NCI-H128 (cell line): Measurements from ENCODE around the gene HERC5.
"Not testable (repeated sequence)": the region's sequence is repeated elsewhere in the genome, so short reads cannot be mapped to it uniquely, and the experiment has no call there.

Source experiments
- DNase-seq: peaks from one replicate; lab custom pipeline; 2025; ENCODE audit not compliant: unreplicated experiment; lab: John Stamatoyannopoulos, UW

HERC5 gene

DNA sequence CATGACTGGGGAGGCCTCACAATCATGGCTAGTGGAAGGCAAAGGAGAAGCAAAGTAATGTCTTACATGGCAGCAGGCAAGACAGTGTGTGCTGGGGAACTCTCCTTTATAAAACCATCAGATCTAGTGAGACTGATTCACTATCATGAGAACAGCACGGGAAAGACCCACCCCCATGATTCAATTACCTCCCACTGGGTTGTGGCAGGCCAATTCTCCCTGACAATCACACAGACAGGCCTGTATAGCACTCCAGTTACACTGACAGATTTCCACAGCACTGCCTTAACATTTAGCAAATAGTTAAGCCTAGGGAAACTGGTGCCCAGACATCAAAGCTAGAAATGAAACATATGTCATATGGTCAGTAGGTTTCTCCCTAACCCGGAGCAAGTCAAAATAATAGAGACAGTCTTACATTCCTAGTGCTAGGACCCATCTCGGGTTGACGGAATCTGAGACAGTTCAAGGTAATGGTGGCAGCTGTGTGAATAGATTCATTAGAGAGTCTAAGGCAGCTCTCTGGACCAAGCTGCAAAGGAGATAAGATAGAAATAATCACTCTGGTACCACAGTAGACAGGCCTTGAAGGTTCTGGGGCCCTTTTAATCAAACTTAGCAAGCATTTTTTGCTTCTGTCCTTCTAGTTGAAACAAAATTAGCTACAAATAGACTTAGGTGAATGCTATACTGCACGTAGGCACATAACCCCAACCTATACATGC, 9.4 kb upstream of the HERC5 start:
- DNase-seq: no peak

- DNase-seq: not testable (repeated sequence)
Observed at GRCh38 chr4:88448211-88448765, 8.6 kb upstream of the HERC5 start.

DNA sequence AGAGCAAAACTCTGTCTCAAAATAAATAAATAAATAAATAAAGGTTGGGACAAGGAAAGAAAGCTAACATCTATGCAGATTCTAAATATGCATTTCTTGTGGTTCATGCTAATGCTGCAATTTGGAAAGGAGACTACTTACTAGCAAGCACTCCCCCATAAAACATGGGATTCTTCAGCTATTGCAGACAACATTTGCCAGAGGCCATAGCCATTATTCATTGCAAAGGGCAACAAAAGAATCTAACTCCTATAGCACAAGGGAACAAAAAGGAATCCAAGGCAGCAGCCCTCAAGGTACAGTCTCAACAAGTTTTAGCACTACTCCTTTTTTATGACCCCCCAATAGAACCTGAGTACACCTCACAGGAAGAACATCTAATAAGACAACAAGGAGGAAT, 8.0 kb upstream of the HERC5 start:
- no peak for DNase-seq

GRCh38 chr4:88449290-88449689, 7.6 kb upstream of the HERC5 start:
- DNase-seq: no peak

- DNase-seq: no peak
Observed at GRCh38 chr4:88451205-88451604, 5.7 kb upstream of the HERC5 start.

- DNase-seq: no peak
Observed at GRCh38 chr4:88452912-88453311, 4.0 kb upstream of the HERC5 start.

- DNase-seq: no peak
Observed at GRCh38 chr4:88457307-88458103, 586 bp downstream of the HERC5 start.

DNA sequence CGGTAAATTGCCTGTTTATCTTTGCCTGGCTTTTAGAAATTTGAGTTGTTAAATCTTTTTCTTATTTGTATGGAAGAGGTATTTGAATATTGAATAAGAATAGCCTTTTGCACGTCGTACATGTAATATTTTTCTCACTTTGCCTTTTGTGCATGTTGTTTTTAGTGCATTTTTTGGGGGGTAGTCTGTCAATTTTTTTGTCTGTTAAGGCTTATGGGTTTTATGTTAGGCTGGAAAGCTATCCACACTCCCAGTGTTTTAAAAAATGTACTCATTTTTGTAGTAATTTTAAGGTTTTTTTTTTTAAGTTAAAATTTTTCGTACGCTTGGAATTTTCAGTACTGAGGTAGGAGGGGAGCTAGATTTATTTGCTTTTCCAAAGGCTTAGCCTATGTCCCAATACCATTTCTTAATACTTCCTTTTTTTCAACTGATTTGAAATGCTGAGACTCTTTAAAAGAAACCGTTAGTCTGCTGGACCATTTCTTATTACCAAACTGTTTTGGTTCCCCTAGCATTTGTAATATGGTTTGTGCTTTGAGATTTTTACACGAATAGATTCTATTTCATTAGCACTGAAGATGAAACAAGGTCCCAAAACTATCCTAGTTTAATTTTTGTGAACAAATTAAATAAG, 1.3 kb downstream of the HERC5 start:
- DNase-seq: no peak

GRCh38 chr4:88465653-88466192, 8.8 kb downstream of the HERC5 start:
- DNase-seq: no peak

DNA sequence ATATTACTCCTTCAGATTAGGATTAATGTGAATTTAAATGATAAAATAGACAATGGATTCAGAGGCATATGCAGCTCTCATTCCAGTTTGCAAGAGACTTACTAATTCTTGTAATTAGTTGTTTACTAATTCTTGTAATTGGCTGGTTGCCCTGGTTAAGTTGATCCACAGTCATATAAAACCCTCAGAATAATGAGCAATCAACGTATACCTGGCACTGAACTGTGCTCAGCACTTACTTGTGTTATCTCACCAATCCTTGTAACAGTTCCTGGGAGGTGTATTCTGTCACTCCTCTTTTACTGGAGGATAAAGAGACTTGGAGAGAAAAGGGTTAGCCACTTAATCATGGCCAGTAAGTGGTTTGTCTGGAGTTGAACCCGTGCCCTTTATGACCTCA, 10.5 kb downstream of the HERC5 start:
- no peak for DNase-seq

DNA sequence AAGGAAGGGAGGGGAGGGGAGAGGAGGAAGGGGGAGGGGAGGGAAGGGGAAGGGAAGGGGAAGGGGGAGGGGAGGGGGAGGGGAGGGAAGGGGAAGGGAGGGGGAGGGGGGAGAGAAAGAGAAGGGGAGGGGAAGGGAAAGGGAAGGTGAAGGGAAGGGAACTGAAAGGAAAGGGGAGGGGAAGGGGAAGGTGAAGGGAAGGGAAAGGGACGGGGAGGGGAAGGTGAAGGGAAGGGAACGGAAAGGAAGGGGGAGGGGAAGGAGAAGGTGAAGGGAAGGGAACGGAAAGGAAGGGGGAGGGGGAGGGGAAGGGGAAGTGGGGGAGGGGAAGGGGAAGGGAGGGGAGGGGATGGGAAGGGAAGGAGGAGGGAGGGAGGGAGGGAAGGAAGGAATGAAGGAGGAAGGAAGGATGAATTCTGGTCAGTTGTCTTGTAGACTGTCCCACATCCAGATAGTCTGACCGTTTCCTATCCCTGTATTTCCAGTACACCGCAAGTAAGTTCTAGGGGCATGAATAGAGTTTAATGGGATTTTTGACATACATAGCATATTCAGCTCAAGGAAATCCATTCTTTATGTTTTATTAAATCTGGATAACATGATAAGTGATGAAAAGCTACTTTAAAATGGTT, 20.4 kb downstream of the HERC5 start:
- no peak for DNase-seq

GRCh38 chr4:88478247-88478646, 21.3 kb downstream of the HERC5 start:
- no peak for DNase-seq

- no peak for DNase-seq
Observed at GRCh38 chr4:88481537-88481936, 24.6 kb downstream of the HERC5 start.

- no peak for DNase-seq
Observed at GRCh38 chr4:88489100-88489761, 32.3 kb downstream of the HERC5 start.

DNA sequence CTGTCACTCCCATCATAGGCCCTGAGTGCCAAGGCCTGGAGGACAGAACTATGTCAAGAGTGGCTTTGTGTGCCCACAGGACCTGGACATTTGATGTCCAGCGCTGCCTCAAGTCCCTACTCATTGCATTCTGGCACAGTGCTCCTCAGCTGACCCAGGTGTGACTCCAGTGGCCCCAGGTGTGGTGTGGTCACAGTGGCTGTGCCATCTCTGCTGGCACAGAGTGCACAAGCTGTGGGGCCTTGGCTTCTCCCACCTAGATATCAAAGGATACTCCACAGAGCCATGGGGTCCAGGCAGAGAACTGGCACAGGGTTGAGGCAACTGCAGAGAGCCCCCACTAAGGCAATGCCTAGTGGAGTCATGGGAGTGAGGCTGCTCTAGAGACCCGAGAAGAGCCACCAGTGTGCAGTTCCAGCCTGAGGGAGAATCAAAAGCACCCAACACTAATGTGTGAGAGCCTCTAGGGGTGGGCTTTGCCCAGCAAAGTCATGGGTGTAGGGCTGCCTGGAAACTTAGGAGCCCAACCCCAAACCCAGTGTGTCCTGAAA, 41.0 kb downstream of the HERC5 start:
- no peak for DNase-seq

DNA sequence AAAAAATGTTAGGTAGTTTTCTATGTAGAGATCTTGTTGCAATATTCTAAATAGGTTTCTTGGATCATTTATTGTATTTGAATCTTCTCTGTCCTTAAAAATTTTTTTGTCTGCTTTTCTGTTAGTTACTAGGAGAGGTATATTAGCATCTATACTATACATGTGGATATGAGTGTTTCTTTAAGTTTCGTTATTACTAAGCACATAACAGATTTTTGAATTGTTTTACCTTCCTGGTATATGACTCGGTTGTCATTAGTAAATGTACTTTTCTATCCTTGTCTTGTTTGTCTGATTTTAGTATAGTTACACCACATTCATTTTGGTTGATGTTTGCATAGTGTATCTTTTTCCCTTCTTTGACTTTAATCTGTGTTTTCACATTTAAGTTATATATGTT, 46.4 kb downstream of the HERC5 start:
- DNase-seq: no peak

DNA sequence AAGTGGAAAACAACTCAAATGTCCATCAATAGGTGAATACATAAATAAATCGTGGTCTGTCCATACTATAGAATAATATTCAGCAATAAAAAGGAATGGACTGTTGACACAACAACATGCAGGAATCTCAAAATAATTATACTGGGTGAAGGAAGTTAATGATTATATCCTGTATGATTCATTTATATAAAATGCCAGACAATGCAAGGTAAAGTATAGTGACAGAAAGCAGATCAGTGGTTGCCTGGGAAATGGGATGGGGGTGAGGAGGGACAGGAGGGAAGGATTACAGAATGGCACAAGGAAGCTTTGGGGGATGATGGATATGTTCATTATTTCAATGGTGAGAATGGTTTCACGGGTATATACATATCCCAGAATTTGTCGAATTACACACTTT, 54.3 kb downstream of the HERC5 start:
- no peak for DNase-seq

GRCh38 chr4:88514557-88515511, 57.9 kb downstream of the HERC5 start:
- DNase-seq: no peak

GRCh38 chr4:88516746-88517145, 59.8 kb downstream of the HERC5 start:
- no peak for DNase-seq
